Common myeloid progenitor, CD34-positive (primary cell): ENCODE measurements around the gene SPPL3.
A peak's percentile ranks its signal among the peaks of the same experiment; 100 is the strongest.
"Not testable (repeated sequence)": the region's sequence is repeated elsewhere in the genome, so short reads cannot be mapped to it uniquely, and the experiment has no call there.

ENCODE experiments used
- CTCF ChIA-PET: fragments of 350-600 bp; sonication (Branson Sonifier 250); formaldehyde crosslinking; loops from one replicate; lab custom pipeline; 2021; ENCODE audit warnings: antibody characterized with exemption; lab: Charles Lee
- POLR2A ChIA-PET: fragments of 350-600 bp; sonication (Branson Sonifier 250); formaldehyde crosslinking; loops from one replicate; lab custom pipeline; 2021; ENCODE audit warnings: antibody characterized with exemption; lab: Charles Lee
- DNase-seq, 3 donors: peaks; one replicate each; pipeline versions ENCODE4 v3.0.0 to v3.0.0-alpha.2; 2013
- H3K27ac ChIP-seq, 2 experiments: 1 replicate in 1 of 2; 2 replicates in 1 of 2; pipeline ENCODE4 v1.7.0; 2013; ENCODE audit warnings: inconsistent platforms in 2 of 2, low read length in 2 of 2, mild to moderate bottlenecking in 2 of 2, low read depth in 1 of 2, moderate library complexity in 1 of 2; ENCODE audit not compliant: severe bottlenecking in 2 of 2, insufficient read depth in 1 of 2, poor library complexity in 1 of 2
- H3K27me3 ChIP-seq, 5 experiments: replicated peaks in 2 of 5; 1 replicate in 3 of 5; 2 replicates in 2 of 5; pipeline versions ENCODE4 v1.6.1 to v1.7.0; 2013; ENCODE audit warnings: low read length in 4 of 5, mild to moderate bottlenecking in 2 of 5, moderate library complexity in 2 of 5, inconsistent platforms in 1 of 5; ENCODE audit not compliant: insufficient read depth in 5 of 5, control insufficient read depth in 4 of 5
- H3K36me3 ChIP-seq, 4 experiments: 1 replicate in 2 of 4; 2 replicates in 2 of 4; pipeline versions ENCODE4 v1.6.1 to v1.7.0; 2013; ENCODE audit warnings: low read length in 3 of 4, control low read depth in 1 of 4, mild to moderate bottlenecking in 1 of 4; ENCODE audit not compliant: control insufficient read depth in 4 of 4, insufficient read depth in 4 of 4
- H3K4me1 ChIP-seq, 4 experiments: 1 replicate in 3 of 4; 2 replicates in 1 of 4; pipeline versions ENCODE4 v1.6.1 to v1.7.1; 2013; ENCODE audit warnings: low read length in 3 of 4, mild to moderate bottlenecking in 3 of 4, control low read depth in 1 of 4, inconsistent platforms in 1 of 4, moderate library complexity in 1 of 4; ENCODE audit not compliant: control insufficient read depth in 4 of 4, insufficient read depth in 4 of 4; ENCODE audit errors: control extremely low read depth in 1 of 4
- H3K4me3 ChIP-seq, 7 experiments: 1 replicate in 4 of 7; 2 replicates in 3 of 7; pipeline versions ENCODE4 v1.5.1 to v1.7.0; 2013; ENCODE audit warnings: mild to moderate bottlenecking in 7 of 7, low read length in 6 of 7, moderate library complexity in 6 of 7, inconsistent platforms in 2 of 7, low read depth in 2 of 7, control low read depth in 1 of 7; ENCODE audit not compliant: insufficient read depth in 4 of 7, control insufficient read depth in 1 of 7; ENCODE audit errors: extremely low read depth in 1 of 7
- H3K9me3 ChIP-seq, 5 experiments: 1 replicate in 4 of 5; 2 replicates in 1 of 5; pipeline versions ENCODE4 v1.6.1 to v1.7.1; 2013; ENCODE audit warnings: low read length in 4 of 5, mild to moderate bottlenecking in 2 of 5, inconsistent platforms in 1 of 5, low read depth in 1 of 5, moderate library complexity in 1 of 5; ENCODE audit not compliant: control insufficient read depth in 4 of 5, insufficient read depth in 2 of 5; ENCODE audit errors: control extremely low read depth in 1 of 5
- WGBS: methylation state at CpG from one replicate; pipeline ENCODE4 v1.1.5; 2013; ENCODE audit not compliant: insufficient coverage; 5-methylcytosine and 5-hydroxymethylcytosine counted together

The SPPL3 gene

GRCh38 chr12:120792456-120792855 is 111.7 kb downstream of the SPPL3 start:
- over 99% methylated on average over 9 of the region's 9 CpGs for WGBS
- Histone ChIP-seq H3K36me3 (peaks cover 0 to 11% (median 10%) of the 10 kb centered on the region in 4 experiments), H3K9me3 (peaks cover 2 to 20% (median 13%) of the 10 kb centered on the region in 5 experiments)
- H3K27me3 ChIP-seq, POLR2A ChIA-PET, H3K4me3 ChIP-seq, H3K4me1 ChIP-seq, H3K27ac ChIP-seq: not testable (repeated sequence)
- CTCF ChIA-PET: interaction anchor here (1.7 kb wide), 1 partner anchor 15 kb away, joined by 7 read pairs; no protein-coding TSS in a partner anchor
- peak in 1 of 3 donors; percentile 31 for DNase-seq

GRCh38 chr12:120791669-120792176 is 112.4 kb downstream of the SPPL3 start:
- DNase-seq: no peak
- CTCF ChIA-PET: interaction anchor here (1.7 kb wide), 1 partner anchor 15 kb away, joined by 7 read pairs; no protein-coding TSS in a partner anchor
- peaks cover 0 to 11% (median 11%) of the 10 kb centered on the region in 4 experiments for H3K36me3 ChIP-seq
- no peak overlapping the region for H3K27ac ChIP-seq
- H3K27me3 ChIP-seq: no peaks in the 10 kb centered on the region
- peaks cover 0 to 6% (median 0%) of the 10 kb centered on the region in 4 experiments for H3K4me1 ChIP-seq
- POLR2A ChIA-PET: no interaction called here
- H3K9me3 ChIP-seq: peaks cover 2 to 20% (median 13%) of the 10 kb centered on the region in 5 experiments
- H3K4me3 ChIP-seq: no peak overlapping the region
- 100% methylated on average over 2 of the region's 2 CpGs for WGBS

- CTCF ChIA-PET: interaction anchor here (1.1 to 1.3 kb wide), 3 partner anchors 22 to 189 kb away, joined by 3 read pairs; no protein-coding TSS in a partner anchor
- DNase-seq: no peak
- WGBS: 100% methylated on average over 3 of the region's 5 CpGs
Measured at GRCh38 chr12:120790114-120790513, 114.0 kb downstream of the SPPL3 start.

GRCh38 chr12:120787889-120788288 is 116.3 kb downstream of the SPPL3 start:
- DNase-seq: no peak
- Histone ChIP-seq H3K9me3 (no peaks in the 10 kb centered on the region), H3K36me3 (peaks cover 3 to 23% (median 11%) of the 10 kb centered on the region in 4 experiments), H3K4me3 (no peak overlapping the region), H3K4me1 (peaks cover 0 to 6% (median 2%) of the 10 kb centered on the region in 4 experiments), H3K27ac (no peak overlapping the region), H3K27me3 (no peaks in the 10 kb centered on the region)
- 100% methylated on average over 1 of the region's 3 CpGs for WGBS
- ChIA-PET CTCF (interaction anchor here (0.9 kb wide), 1 partner anchor 11 kb away, joined by 5 read pairs; no protein-coding TSS in a partner anchor), POLR2A (interaction anchor here (0.6 kb wide), 1 partner anchor 54 kb away, joined by 3 read pairs; no protein-coding TSS in a partner anchor)

More at GRCh38 chr12:120790114-120790513, 114.0 kb downstream of the SPPL3 start:
- Histone ChIP-seq H3K9me3 (peaks cover 2 to 11% (median 2%) of the 10 kb centered on the region in 5 experiments), H3K4me1 (peaks cover 0 to 6% (median 0%) of the 10 kb centered on the region in 4 experiments), H3K27ac (no peak overlapping the region), H3K4me3 (no peak overlapping the region), H3K27me3 (no peaks in the 10 kb centered on the region), H3K36me3 (peaks cover 0 to 11% (median 6%) of the 10 kb centered on the region in 4 experiments)
- POLR2A ChIA-PET: interaction anchor here (0.6 kb wide), 1 partner anchor 10 kb away, joined by 4 read pairs; no protein-coding TSS in a partner anchor

GRCh38 chr12:120784804-120785203 is 119.4 kb downstream of the SPPL3 start:
- H3K4me3 ChIP-seq: no peak overlapping the region
- peaks cover 11 to 34% (median 23%) of the 10 kb centered on the region in 4 experiments for H3K36me3 ChIP-seq
- H3K4me1 ChIP-seq: peaks cover 0 to 5% (median 0%) of the 10 kb centered on the region in 4 experiments
- 100% methylated on average over 2 of the region's 3 CpGs for WGBS
- no peaks in the 10 kb centered on the region for H3K27me3 ChIP-seq
- no peak overlapping the region for H3K27ac ChIP-seq
- H3K9me3 ChIP-seq: no peaks in the 10 kb centered on the region
- DNase-seq: no peak
- ChIA-PET POLR2A (no interaction called here), CTCF (interaction anchor here (0.6 to 1.3 kb wide), 3 partner anchors 10 to 154 kb away, joined by 3 read pairs; no protein-coding TSS in a partner anchor)

GRCh38 chr12:120783197-120783596 is 121.0 kb downstream of the SPPL3 start:
- POLR2A ChIA-PET: no interaction called here
- H3K36me3 ChIP-seq: peaks cover 17 to 42% (median 26%) of the 10 kb centered on the region in 4 experiments
- H3K4me1 ChIP-seq: peaks cover 0 to 5% (median 0%) of the 10 kb centered on the region in 4 experiments
- WGBS: 61% methylated on average over 6 of the region's 6 CpGs
- H3K9me3 ChIP-seq: no peaks in the 10 kb centered on the region
- no peaks in the 10 kb centered on the region for H3K27me3 ChIP-seq
- no peak overlapping the region for H3K4me3 ChIP-seq
- CTCF ChIA-PET: no interaction called here
- no peak overlapping the region for H3K27ac ChIP-seq
- peak in 2 of 3 donors; percentile 33 to 54 for DNase-seq
